ENCODE data around the gene CEP135.

DNA sequence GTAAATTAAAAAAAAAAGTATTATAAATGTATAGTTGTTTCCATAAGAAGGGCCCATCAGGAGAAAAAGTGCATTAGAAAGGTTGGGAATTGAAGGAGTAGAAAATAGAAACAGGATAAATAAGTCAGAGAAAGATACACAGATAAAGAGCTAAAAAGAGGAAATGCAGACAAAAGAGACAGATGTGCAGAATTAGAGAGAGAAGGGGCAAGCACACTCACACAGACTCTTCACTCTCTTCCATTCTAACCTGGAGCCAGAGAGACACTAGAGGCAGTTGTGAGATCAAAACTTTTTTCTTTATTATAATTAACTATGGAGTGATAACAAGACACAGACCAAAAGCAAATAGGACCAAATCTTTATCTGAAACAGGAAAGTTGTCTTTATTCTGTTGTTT, 134.1 kb downstream of the CEP135 start:
- TF ChIP-seq, protein P1, sequence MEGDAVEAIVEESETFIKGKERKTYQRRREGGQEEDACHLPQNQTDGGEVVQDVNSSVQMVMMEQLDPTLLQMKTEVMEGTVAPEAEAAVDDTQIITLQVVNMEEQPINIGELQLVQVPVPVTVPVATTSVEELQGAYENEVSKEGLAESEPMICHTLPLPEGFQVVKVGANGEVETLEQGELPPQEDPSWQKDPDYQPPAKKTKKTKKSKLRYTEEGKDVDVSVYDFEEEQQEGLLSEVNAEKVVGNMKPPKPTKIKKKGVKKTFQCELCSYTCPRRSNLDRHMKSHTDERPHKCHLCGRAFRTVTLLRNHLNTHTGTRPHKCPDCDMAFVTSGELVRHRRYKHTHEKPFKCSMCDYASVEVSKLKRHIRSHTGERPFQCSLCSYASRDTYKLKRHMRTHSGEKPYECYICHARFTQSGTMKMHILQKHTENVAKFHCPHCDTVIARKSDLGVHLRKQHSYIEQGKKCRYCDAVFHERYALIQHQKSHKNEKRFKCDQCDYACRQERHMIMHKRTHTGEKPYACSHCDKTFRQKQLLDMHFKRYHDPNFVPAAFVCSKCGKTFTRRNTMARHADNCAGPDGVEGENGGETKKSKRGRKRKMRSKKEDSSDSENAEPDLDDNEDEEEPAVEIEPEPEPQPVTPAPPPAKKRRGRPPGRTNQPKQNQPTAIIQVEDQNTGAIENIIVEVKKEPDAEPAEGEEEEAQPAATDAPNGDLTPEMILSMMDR (conservative IDR thresholded peaks at IDR 0.05; ENCODE audit: low read length): no peak
- no peak for TF ChIP-seq EZH2phosphoT487 (IDR thresholded peaks at IDR 0.05; ENCODE audit: borderline replicate concordance, low read depth, low read length)

All from OCI-LY7 (cell line).